Liver (tissue), 9 donors: ENCODE data around the gene RHOT1. TPM values are rescaled to one million over a fixed set of nuclear protein-coding genes. Genes with fewer than 3 reads are reported as not detected.

ENCODE experiments used
- DNase-seq: peaks from one replicate; pipeline ENCODE4 v3.0.0-alpha.2; 2017; ENCODE audit warnings: low spot score
- H3K27ac ChIP-seq, 2 donors: one replicate each; pipeline ENCODE4 v1.7.0; 2013; ENCODE audit warnings: inconsistent platforms in 2 of 2, low read length in 2 of 2, control low read depth in 1 of 2, low read depth in 1 of 2, mild to moderate bottlenecking in 1 of 2
- H3K27me3 ChIP-seq, 4 donors: one replicate each; pipeline versions ENCODE4 v1.6.1 to v1.7.0; 2013; ENCODE audit warnings: low read length in 3 of 4, inconsistent platforms in 1 of 4, mild to moderate bottlenecking in 1 of 4, moderate library complexity in 1 of 4; ENCODE audit not compliant: control insufficient read depth in 4 of 4, insufficient read depth in 4 of 4
- H3K36me3 ChIP-seq, 4 donors: one replicate each; pipeline versions ENCODE4 v1.6.1 to v1.7.0; 2013; ENCODE audit warnings: low read length in 3 of 4, mild to moderate bottlenecking in 3 of 4, low read depth in 1 of 4, moderate library complexity in 1 of 4; ENCODE audit not compliant: control insufficient read depth in 4 of 4, insufficient read depth in 3 of 4
- H3K4me1 ChIP-seq, 4 donors: one replicate each; pipeline versions ENCODE4 v1.6.1 to v1.7.0; 2013; ENCODE audit warnings: low read length in 3 of 4, mild to moderate bottlenecking in 3 of 4, moderate library complexity in 1 of 4; ENCODE audit not compliant: control insufficient read depth in 4 of 4, insufficient read depth in 4 of 4
- H3K4me3 ChIP-seq, 3 donors: one replicate each; pipeline versions ENCODE4 v1.6.1 to v1.7.0; 2013; ENCODE audit warnings: low read length in 3 of 3, control low read depth in 1 of 3, low read depth in 1 of 3, mild to moderate bottlenecking in 1 of 3
- H3K9ac ChIP-seq, 2 donors: one replicate each; pipeline ENCODE4 v1.7.0; 2013; ENCODE audit warnings: low read length in 2 of 2, mild to moderate bottlenecking in 2 of 2, moderate library complexity in 2 of 2, control low read depth in 1 of 2, low read depth in 1 of 2
- H3K9me3 ChIP-seq, 4 donors: one replicate each; pipeline versions ENCODE4 v1.6.1 to v1.7.0; 2013; ENCODE audit warnings: low read length in 3 of 4; ENCODE audit not compliant: control insufficient read depth in 4 of 4
- ATF3 ChIP-seq: IDR thresholded peaks from 2 replicates; pipeline ENCODE4 v1.6.1; 2016; ENCODE audit warnings: antibody characterized with exemption
- CTCF ChIP-seq: fragments of 150-350 bp; IDR thresholded peaks from 2 replicates; pipeline ENCODE4 v1.5.1; 2017; ENCODE audit warnings: improper control_type of control experiment, low read depth, low read length; ENCODE audit not compliant: missing input control
- EGR1 ChIP-seq, 2 donors: IDR thresholded peaks; 2 replicates each; pipeline ENCODE4 v1.6.1; 2016 to 2018; ENCODE audit warnings: antibody characterized with exemption in 2 of 2, low read depth in 2 of 2
- FOXA1 ChIP-seq: IDR thresholded peaks from 2 replicates; pipeline ENCODE4 v1.6.1; 2016; ENCODE audit warnings: antibody characterized with exemption
- FOXA2 ChIP-seq: IDR thresholded peaks from 2 replicates; pipeline ENCODE4 v1.6.1; 2016; ENCODE audit warnings: antibody characterized with exemption
- GABPA ChIP-seq, 2 donors: IDR thresholded peaks in 1 of 2; conservative IDR thresholded peaks in 1 of 2; 2 replicates each; pipeline ENCODE4 v1.6.1; 2016; ENCODE audit warnings: antibody characterized with exemption in 2 of 2, mild to moderate bottlenecking in 1 of 2, moderate library complexity in 1 of 2
- HNF4A ChIP-seq, 2 donors: conservative IDR thresholded peaks; 2 replicates each; pipeline ENCODE4 v1.6.1; 2016; ENCODE audit warnings: antibody characterized with exemption in 2 of 2, mild to moderate bottlenecking in 2 of 2
- HNF4G ChIP-seq: IDR thresholded peaks from 2 replicates; pipeline ENCODE4 v1.6.1; 2016; ENCODE audit warnings: antibody characterized with exemption
- JUND ChIP-seq, 2 donors: IDR thresholded peaks; 2 replicates each; pipeline ENCODE4 v1.6.1; 2016; ENCODE audit warnings: antibody characterized with exemption in 2 of 2
- MAX ChIP-seq: IDR thresholded peaks from 2 replicates; pipeline ENCODE4 v1.6.1; 2016; ENCODE audit warnings: antibody characterized with exemption
- NR2F2 ChIP-seq: IDR thresholded peaks from 2 replicates; pipeline ENCODE4 v1.6.1; 2016; ENCODE audit warnings: antibody characterized with exemption
- RAD21 ChIP-seq, 2 donors: IDR thresholded peaks; 2 replicates each; pipeline ENCODE4 v1.6.1; 2016; ENCODE audit warnings: antibody characterized with exemption in 2 of 2, mild to moderate bottlenecking in 2 of 2
- REST ChIP-seq: IDR thresholded peaks from 2 replicates; pipeline ENCODE4 v1.6.1; 2016; ENCODE audit warnings: antibody characterized with exemption, mild to moderate bottlenecking
- RXRA ChIP-seq, 2 donors: IDR thresholded peaks; 2 replicates each; pipeline ENCODE4 v1.6.1; 2017 to 2018; ENCODE audit warnings: antibody characterized with exemption in 2 of 2, mild to moderate bottlenecking in 1 of 2
- SP1 ChIP-seq: IDR thresholded peaks from 2 replicates; pipeline ENCODE4 v1.6.1; 2018; ENCODE audit warnings: antibody characterized with exemption, mild to moderate bottlenecking
- TAF1 ChIP-seq: conservative IDR thresholded peaks from 2 replicates; pipeline ENCODE4 v1.6.1; 2016; ENCODE audit warnings: antibody characterized with exemption, mild to moderate bottlenecking
- YY1 ChIP-seq: IDR thresholded peaks from 2 replicates; pipeline ENCODE4 v1.6.1; 2016; ENCODE audit warnings: antibody characterized with exemption, mild to moderate bottlenecking
- ZBTB33 ChIP-seq: IDR thresholded peaks from 2 replicates; pipeline ENCODE4 v1.6.1; 2016; ENCODE audit warnings: antibody characterized with exemption
- WGBS: extraction: QIAGEN DNeasy Blood & Tissue Kit; methylation state at CpG from one replicate; pipeline ENCODE4 v1.1.7; 2013; 5-methylcytosine and 5-hydroxymethylcytosine counted together
- polyA plus RNA-seq, 2 donors: library from polyadenylated mRNA; stranded (reverse) in 1 of 2; unstranded in 1 of 2; fragments of 200-250 nt in 1 of 2; fragments of >200 nt in 1 of 2; fragmentation: Nextera tagmentation in 1 of 2; extraction: Ambion mirVana in 1 of 2; gene quantifications; one replicate each; pipeline versions ENCODE4 v1.2.1 to v1.2.3, GENCODE V29; 2013 to 2015
- total RNA-seq, 2 donors: library from RNA; depleted of rRNA; stranded (reverse); fragments of >200 nt; gene quantifications; one replicate each; pipeline ENCODE4 v1.2.3, GENCODE V29; 2014
- donor health status: healthy.
- donor health status: healthy.
- donor health status: healthy.
- donor health status: healthy.
- donor health status: healthy.

RHOT1 gene
- total and polyA plus RNA-seq, 4 donors, result 8.1 to 43.4 (median 17.1) TPM

- Histone ChIP-seq H3K9me3 (no peaks in the 10 kb centered on the region), H3K36me3 (no peaks in the 10 kb centered on the region), H3K9ac (no peak overlapping the region), H3K4me1 (peaks cover 8 to 16% (median 8%) of the 10 kb centered on the region in 4 donors), H3K27me3 (peaks cover 0 to 10% (median 0%) of the 10 kb centered on the region in 4 donors), H3K4me3 (no peak overlapping the region), H3K27ac (no peak overlapping the region)
- TF ChIP-seq CTCF, result no peak
- no peak for TF ChIP-seq RAD21 (IDR thresholded peaks at IDR 0.05)
- no peak for TF ChIP-seq EGR1 (IDR thresholded peaks at IDR 0.05; ENCODE audit: low read depth in 2 of 2)
- no peak for TF ChIP-seq TAF1
- TF ChIP-seq FOXA2, result no peak
- TF ChIP-seq SP1, result no peak
- no peak for TF ChIP-seq REST
- no peak for TF ChIP-seq RXRA (IDR thresholded peaks at IDR 0.05)
- no peak for TF ChIP-seq HNF4A (conservative IDR thresholded peaks at IDR 0.05)
- no peak for TF ChIP-seq HNF4G
- no peak for TF ChIP-seq ATF3
- TF ChIP-seq NR2F2, result no peak
- TF ChIP-seq JUND (IDR thresholded peaks at IDR 0.05), result no peak
- no peak for TF ChIP-seq ZBTB33
- TF ChIP-seq YY1, result no peak
- no peak for TF ChIP-seq FOXA1
- no peak for DNase-seq
- WGBS, result 31% methylated on average over 6 of the region's 6 CpGs
Observed at GRCh38 chr17:32264140-32264799, 122.0 kb downstream of the RHOT1 start.

GRCh38 chr17:32264823-32265191 is 122.5 kb downstream of the RHOT1 start:
- Histone ChIP-seq H3K36me3 (no peaks in the 10 kb centered on the region), H3K4me3 (no peak overlapping the region), H3K27ac (no peak overlapping the region), H3K9me3 (no peaks in the 10 kb centered on the region), H3K27me3 (peaks cover 0 to 10% (median under 1%) of the 10 kb centered on the region in 4 donors), H3K9ac (no peak overlapping the region), H3K4me1 (peaks cover 8 to 16% (median 8%) of the 10 kb centered on the region in 4 donors)
- no peak for TF ChIP-seq JUND (IDR thresholded peaks at IDR 0.05)
- TF ChIP-seq FOXA1, result no peak
- TF ChIP-seq EGR1 (IDR thresholded peaks at IDR 0.05; ENCODE audit: low read depth in 2 of 2), result no peak
- TF ChIP-seq HNF4G, result no peak
- TF ChIP-seq TAF1, result no peak
- TF ChIP-seq GABPA (IDR thresholded peaks at IDR 0.05 in 1 of 2, conservative IDR thresholded peaks at IDR 0.05 in 1 of 2), result no peak
- no peak for TF ChIP-seq CTCF
- TF ChIP-seq HNF4A (conservative IDR thresholded peaks at IDR 0.05), result no peak
- TF ChIP-seq ZBTB33, result no peak
- no peak for TF ChIP-seq MAX
- TF ChIP-seq YY1, result no peak
- no peak for TF ChIP-seq RAD21 (IDR thresholded peaks at IDR 0.05)
- TF ChIP-seq RXRA (IDR thresholded peaks at IDR 0.05), result no peak
- TF ChIP-seq ATF3, result no peak
- TF ChIP-seq NR2F2, result no peak
- TF ChIP-seq FOXA2, result no peak
- WGBS, result 18% methylated on average over 8 of the region's 8 CpGs
- DNase-seq, result no peak
